HG03575 (cell line): ENCODE data around the gene HDLBP.

ENCODE experiments used
- ATAC-seq: cut with Tn5 transposase; IDR thresholded peaks from one replicate; pipeline ENCODE4 v1.9.1; 2021; ENCODE audit not compliant: unreplicated experiment, insufficient number of reproducible peaks, low FRiP score; ENCODE audit errors: extremely low read depth

The HDLBP gene

DNA sequence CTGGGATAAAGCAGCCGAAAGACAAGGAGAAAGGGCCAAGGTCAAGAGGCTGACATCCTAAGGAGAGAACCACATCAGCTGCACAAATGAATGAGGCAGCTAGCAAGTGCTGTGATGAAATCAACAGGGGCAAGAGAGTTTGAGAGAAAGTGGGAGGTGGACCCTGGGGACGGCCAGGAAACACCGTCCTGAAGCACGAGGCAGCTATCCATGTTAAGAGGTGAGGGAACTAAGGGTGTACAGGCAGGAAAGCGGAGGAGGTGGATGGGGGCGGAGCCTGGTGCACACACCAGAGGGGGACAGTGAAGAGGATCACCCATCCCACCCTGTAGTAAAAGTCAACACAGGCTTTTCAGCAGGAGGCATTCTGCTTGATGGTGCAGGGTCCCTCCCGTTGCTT, 52.4 kb downstream of the HDLBP start:
- no peak for ATAC-seq

- no peak for ATAC-seq
These were observed 53.8 kb downstream of the HDLBP start for GRCh38 chr2:241261628-241262027.

DNA sequence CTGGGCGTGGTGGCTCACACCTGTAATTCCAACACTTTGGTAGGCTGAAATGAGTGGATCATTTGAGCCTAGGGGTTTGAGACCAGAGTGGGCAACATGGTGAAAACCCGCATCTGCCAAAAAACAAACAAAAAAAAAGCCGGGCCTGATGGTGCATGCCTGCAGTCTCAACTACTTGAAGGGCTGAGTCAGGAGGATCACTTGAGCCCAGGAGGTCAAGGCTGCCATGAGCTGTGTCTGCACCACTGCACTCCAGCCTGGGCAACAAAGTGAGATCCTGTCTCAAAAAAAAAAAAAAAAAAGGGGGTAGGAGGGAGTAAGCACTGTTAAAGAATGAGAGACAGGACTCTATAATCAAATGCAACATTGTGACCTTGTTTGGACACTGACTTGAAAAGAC, 54.6 kb downstream of the HDLBP start:
- ATAC-seq: no peak

DNA sequence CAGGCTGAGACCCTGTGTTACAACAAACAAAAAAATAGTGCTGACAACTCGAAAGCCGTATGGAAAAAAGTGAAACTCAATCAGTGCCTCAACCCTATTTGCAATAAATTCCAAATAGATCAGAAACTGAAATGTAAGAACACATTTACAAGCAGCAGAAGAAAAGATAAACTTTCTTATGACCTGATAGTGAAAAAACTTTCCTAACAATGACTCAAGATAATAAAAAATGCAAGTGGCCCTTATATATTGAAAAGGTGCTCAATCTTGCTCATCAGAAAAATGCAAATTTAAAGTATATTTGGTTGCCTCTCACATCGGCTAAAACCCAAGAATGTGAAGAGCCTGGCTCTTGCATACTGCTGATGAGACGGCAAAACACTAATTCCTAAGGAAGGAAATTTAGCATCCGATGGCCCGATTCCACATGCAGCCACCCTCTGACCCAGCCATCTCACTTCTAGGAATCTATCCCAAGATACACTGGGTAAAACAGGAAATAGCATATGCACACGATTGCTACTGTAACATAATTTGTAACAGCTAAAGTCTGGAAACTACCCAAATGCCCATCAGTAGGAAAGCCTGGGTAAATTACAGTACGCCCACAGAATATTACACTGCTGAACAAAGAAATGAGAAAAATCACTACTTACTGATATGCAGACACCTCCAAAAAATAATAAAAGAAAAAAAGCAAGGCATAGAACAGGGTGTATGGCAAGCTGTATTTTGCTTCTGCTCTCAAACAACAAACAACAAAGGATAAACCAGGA, 56.8 kb downstream of the HDLBP start:
- no peak for ATAC-seq

- no peak for ATAC-seq
These were observed 57.9 kb downstream of the HDLBP start for GRCh38 chr2:241257419-241258032.

DNA sequence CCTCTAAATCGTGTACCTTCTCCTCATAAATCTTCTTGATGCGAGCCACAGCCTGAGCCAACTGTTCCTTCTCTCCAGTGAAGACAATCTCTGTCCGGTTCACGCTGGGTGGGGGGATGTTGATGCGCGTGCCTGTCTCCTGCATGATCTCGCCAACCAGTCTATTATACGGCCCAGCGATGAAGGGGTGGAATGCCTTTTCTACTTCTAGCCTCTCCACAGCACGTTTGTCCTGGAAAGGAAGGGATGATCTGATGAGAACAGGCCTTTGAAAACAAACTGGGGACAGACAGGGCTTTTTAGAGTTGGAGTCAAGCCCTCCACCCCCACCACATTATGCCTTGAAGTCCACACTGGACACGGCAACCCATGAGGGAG, 59.3 kb downstream of the HDLBP start:
- ATAC-seq: no peak

GRCh38 chr2:241255542-241256167, 59.8 kb downstream of the HDLBP start:
- ATAC-seq: no peak

DNA sequence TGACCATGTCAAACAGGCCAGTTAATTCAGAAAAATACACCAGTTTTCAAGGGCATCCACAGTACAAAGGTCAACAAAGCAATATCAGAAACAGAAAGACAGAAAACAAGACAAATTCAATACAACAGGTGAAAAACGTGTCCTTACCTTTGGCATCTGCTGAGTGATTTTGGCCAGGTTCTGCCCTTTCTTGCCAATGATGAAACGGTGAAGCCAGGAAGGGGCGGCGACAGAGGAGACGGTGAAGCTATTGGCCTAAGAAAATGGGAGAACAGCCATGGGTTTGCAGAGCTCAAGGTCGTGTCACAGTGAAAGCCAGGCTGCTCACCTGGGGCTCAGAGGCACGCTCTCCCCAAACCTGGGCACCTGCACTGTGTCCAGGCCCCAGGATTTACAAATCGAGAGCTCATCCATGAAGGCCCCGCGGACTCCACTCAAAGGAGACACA, 60.5 kb downstream of the HDLBP start:
- ATAC-seq: no peak

DNA sequence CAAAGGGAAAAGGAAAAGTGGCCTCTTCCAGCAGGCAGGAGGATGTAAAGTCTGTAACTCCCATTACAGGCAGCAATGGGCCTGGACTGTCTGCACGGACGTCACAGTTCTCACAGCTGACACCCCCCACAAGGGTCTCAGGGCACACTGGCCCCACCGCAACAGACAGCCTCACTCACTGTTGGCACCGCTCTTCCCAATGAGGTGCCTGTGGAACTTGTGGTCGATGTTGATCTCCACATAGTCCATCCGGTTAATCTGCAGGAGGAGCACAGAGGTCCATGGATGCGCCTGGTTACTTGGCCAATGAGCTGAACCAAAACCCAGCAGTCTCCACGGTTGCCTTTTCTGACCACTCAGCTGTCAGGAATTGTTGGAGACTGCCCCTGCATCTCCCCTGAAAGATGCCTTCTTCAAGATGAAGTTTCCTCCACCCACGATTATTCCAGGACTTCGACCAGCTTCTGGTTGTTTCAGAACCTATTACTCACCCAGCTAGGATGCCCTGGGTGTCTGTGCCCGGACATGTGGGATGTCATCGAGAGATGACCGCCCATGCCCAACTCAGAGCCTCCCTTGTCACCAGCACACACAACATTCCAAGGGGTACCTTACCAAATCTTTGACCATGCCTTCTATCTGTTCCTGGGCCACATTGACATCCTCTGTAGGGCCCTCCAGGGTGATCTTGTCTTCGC, 62.5 kb downstream of the HDLBP start:
- ATAC-seq: no peak

DNA sequence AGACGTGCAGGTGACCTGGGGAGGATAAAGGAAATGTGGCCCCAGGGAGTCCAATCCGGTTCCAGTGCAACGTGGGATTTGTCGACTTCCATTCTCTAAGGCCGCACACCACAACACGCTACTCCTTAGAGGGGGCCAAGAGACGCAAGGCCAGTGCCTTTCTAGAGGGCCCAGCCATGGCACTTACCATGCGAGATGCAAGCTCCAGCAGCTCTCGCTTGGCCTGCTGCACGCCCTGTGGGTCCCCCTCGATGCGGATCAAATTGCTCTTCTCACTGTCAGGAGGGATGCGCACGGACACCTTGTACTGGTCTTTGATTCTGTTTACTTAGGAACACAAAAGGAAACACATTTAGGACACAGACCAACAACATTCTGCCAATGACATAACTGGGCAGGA, 65.8 kb downstream of the HDLBP start:
- ATAC-seq: no peak

DNA sequence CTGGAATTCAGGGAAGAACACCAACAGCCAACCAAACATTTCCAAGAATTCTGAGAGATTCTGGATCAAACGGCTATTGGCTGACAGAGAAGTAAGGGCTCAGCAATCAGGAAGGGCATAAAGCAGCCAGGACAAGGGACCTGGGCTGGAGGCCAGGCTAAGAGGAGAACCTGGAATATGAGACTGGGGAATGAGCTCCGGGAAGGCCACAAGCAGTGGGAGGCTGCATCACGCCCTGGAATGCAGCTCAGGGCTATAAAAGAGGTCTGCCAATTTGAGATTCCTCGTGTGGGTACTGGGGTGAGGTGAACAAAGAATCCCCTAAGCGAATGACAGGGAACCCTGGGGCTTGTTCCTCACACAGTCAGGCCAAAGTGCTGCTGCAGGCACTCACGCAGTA, 66.6 kb downstream of the HDLBP start:
- ATAC-seq: no peak

- no peak for ATAC-seq
These were observed 67.2 kb downstream of the HDLBP start for GRCh38 chr2:241248289-241248688.

DNA sequence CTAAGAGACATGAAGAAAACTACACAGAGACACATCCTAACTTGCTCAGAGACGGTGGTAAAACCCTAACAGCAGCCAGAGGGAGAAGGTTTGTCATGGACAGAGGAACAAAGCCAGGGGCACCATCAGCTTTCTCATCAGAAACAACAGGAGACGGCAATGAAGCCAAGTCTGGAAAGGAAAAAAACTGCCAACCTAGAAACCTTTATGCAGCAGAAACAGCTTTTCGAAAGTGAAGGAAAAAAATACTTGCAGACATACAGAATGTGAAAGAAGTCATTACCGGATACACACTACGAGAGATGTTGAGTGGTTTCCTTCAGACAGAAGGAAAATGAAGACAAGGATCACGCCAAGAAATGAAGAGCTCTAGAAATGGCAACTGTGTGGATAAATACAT, 71.1 kb downstream of the HDLBP start:
- no peak for ATAC-seq

- no peak for ATAC-seq
These were observed 73.2 kb downstream of the HDLBP start for GRCh38 chr2:241242306-241242705.

GRCh38 chr2:241241669-241242068, 73.8 kb downstream of the HDLBP start:
- no peak for ATAC-seq

DNA sequence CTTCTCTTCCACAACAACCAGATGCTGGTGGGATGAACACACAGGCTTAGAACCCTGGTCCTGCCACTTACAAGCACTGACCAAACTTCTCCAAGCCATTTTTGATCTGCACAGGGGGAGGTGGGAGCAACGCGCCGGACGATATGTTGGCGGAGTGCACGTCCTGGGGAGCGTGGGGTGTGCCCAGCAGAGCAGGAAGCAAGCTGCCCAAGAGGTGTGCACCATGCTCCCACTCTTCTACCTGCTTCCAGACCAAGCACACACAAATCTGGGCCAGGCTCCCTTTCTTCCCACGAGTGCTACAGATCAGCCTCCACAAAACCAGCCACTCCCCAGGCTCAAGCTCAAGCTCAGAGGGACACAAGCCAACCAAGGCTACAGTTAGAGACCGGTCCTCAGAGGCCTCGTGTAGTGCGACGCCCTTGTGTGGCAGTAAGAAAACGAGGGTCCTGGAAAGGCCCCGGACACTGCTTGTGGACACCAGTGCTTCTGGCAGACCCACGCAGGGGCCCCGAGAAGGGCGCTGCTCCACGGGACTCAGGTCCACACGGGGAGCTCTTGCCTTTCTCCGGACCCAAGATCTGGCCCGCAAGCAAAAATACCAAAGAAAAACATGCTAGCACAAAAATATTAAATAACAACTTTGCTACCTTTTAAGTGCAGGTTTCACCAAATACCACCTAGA, 75.0 kb downstream of the HDLBP start:
- ATAC-seq: no peak

- ATAC-seq: no peak
These were observed 75.8 kb downstream of the HDLBP start for GRCh38 chr2:241239552-241240202.

DNA sequence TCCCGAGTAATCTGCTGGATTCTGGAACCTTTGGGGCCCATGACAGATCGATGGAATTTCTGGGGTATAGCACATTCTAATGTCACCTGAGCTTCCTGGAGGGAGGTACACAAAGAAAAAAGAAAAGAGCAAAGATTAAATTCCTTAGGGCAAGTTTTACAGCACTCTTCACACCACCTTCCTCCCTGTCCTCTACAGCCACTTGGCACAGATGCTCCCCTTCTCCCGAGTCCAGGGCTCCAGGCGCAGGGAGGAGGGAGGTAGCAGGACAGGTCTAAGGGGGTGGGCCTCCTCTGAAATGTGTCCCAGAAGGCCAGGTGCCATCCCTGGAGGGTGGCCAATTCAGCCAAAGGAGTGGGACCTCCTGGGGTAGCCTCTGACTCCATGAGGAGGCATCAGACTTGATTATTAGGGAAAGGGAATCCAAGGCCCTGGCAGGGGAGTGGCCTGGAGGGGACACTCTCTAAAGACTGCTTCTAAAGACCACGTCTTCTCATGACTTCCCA, 76.7 kb downstream of the HDLBP start:
- no peak for ATAC-seq

GRCh38 chr2:241237949-241238371, 77.5 kb downstream of the HDLBP start:
- ATAC-seq: no peak
